ENCODE data around the gene TNFRSF6B. TPM values are rescaled to one million over a fixed set of nuclear protein-coding genes. Genes with fewer than 3 reads are reported as not detected.

Gene TNFRSF6B
- total and polyA plus RNA-seq, 8 donors = 0.31 to 31.0 (median 2.1) TPM

GRCh38 chr20:63673951-63674350, 22.5 kb upstream of the TNFRSF6B start:
- intact Hi-C loops (cut with DNase I) = no loop called here

GRCh38 chr20:63675681-63676368, 20.6 kb upstream of the TNFRSF6B start:
- WGBS, 2 donors = 93% methylated on average over 18 to 20 of the region's 20 CpGs
- Histone ChIP-seq H3K36me3 (peaks cover 0 to 4% (median 0%) of the 10 kb centered on the region in 3 donors), H3K27me3 (no peaks in the 10 kb centered on the region), H3K9me3 (no peaks in the 10 kb centered on the region), H3K27ac (no peak overlapping the region), H3K4me3 (no peak overlapping the region), H3K4me1 (no peaks in the 10 kb centered on the region)
- ATAC-seq (no peak), DNase-seq (no peak), FAIRE-seq (no peak)
- no peak for TF ChIP-seq CTCF (IDR thresholded peaks at IDR 0.05)
- intact Hi-C loops (cut with DNase I) = no loop called here

More at GRCh38 chr20:63673951-63674350, 22.5 kb upstream of the TNFRSF6B start:
- FAIRE-seq (no peak), DNase-seq (no peak), ATAC-seq (no peak)
- Histone ChIP-seq H3K4me3 (no peak overlapping the region), H3K36me3 (peaks cover 0 to 4% (median 0%) of the 10 kb centered on the region in 3 donors), H3K9me3 (no peaks in the 10 kb centered on the region), H3K27me3 (no peaks in the 10 kb centered on the region), H3K27ac (no peak overlapping the region), H3K4me1 (no peaks in the 10 kb centered on the region)
- 96% methylated on average over 14 of the region's 14 CpGs for WGBS, 2 donors
- TF ChIP-seq CTCF (IDR thresholded peaks at IDR 0.05) = no peak

GRCh38 chr20:63678071-63678470, 18.4 kb upstream of the TNFRSF6B start:
- H3K27ac ChIP-seq = no peak overlapping the region
- WGBS, 2 donors = 87 to 98% methylated on average over 13 of the region's 13 CpGs
- intact Hi-C loops (cut with DNase I) = no loop called here
- ATAC-seq (no peak), FAIRE-seq (no peak), DNase-seq (no peak)
- no peak for TF ChIP-seq CTCF (IDR thresholded peaks at IDR 0.05)
- peaks cover 0 to 4% (median 0%) of the 10 kb centered on the region in 3 donors for H3K36me3 ChIP-seq
- H3K4me1 ChIP-seq = peaks cover 0 to 2% (median 0%) of the 10 kb centered on the region in 3 donors
- H3K4me3 ChIP-seq = no peak overlapping the region
- H3K27me3 ChIP-seq = no peaks in the 10 kb centered on the region
- no peaks in the 10 kb centered on the region for H3K9me3 ChIP-seq

- no peaks in the 10 kb centered on the region for H3K9me3 ChIP-seq
- no peak for ATAC-seq
- H3K27me3 ChIP-seq = no peaks in the 10 kb centered on the region
- no peak for DNase-seq
- TF ChIP-seq CTCF (IDR thresholded peaks at IDR 0.05) = no peak
- peaks cover 0 to 4% (median 0%) of the 10 kb centered on the region in 3 donors for H3K36me3 ChIP-seq
- no peak for FAIRE-seq
- intact Hi-C loops (cut with DNase I) = no loop called here
- peaks cover 0 to 2% (median 0%) of the 10 kb centered on the region in 3 donors for H3K4me1 ChIP-seq
- no peak overlapping the region for H3K4me3 ChIP-seq
- WGBS, 2 donors = 86 to 92% methylated on average over 36 to 38 of the region's 38 CpGs
- H3K27ac ChIP-seq = no peak overlapping the region
These were observed 17.6 kb upstream of the TNFRSF6B start for GRCh38 chr20:63678667-63679465.

Data from pancreas (tissue), 10 donors.